Psoas muscle (tissue), 8 donors: ENCODE results near the gene AP4E1. TPM values are rescaled to one million over a fixed set of nuclear protein-coding genes. Genes with fewer than 3 reads are reported as not detected.
A peak's percentile ranks its signal among the peaks of the same experiment; 100 is the strongest.

Experiments
- ATAC-seq, 4 donors: fragments of 200-7000 bp; cut with Tn5 transposase; one replicate each; pipeline ENCODE4 v1.9.1; 2020; ENCODE audit warnings: moderate library complexity in 3 of 4, mild to moderate bottlenecking in 2 of 4
- DNase-seq, 2 donors: peaks; one replicate each; pipeline ENCODE4 v3.0.0-alpha.2; 2020
- H3K27ac ChIP-seq: fragments of 200-600 bp; one replicate; pipeline ENCODE4 v1.8.0; 2022
- H3K27me3 ChIP-seq, 3 donors: fragments of 200-600 bp in 1 of 3; one replicate each; pipeline versions ENCODE4 v1.6.1 to v1.8.0; 2013 to 2022; ENCODE audit warnings: low read length in 2 of 3, mild to moderate bottlenecking in 2 of 3, moderate library complexity in 1 of 3; ENCODE audit not compliant: insufficient read depth in 3 of 3
- H3K36me3 ChIP-seq, 2 donors: fragments of 200-600 bp in 1 of 2; one replicate each; pipeline versions ENCODE4 v1.6.1 to v1.8.0; 2013 to 2022; ENCODE audit warnings: low read depth in 1 of 2, mild to moderate bottlenecking in 1 of 2, moderate library complexity in 1 of 2; ENCODE audit not compliant: insufficient read depth in 1 of 2
- H3K4me1 ChIP-seq: fragments of 200-600 bp; one replicate; pipeline ENCODE4 v1.8.0; 2022
- H3K4me3 ChIP-seq: fragments of 200-600 bp; one replicate; pipeline ENCODE4 v1.8.0; 2022; ENCODE audit warnings: mild to moderate bottlenecking
- H3K9me3 ChIP-seq: fragments of 200-600 bp; one replicate; pipeline ENCODE4 v1.8.0; 2022
- WGBS, 3 donors: extraction: QIAGEN DNeasy Blood & Tissue Kit; methylation state at CpG; one replicate each; pipeline versions ENCODE4 v1.1.6 to v1.1.7; 2013; 5-methylcytosine and 5-hydroxymethylcytosine counted together
- intact Hi-C, 2 donors: fragments of 100-400 bp; cut with DNase I; formaldehyde crosslinking; loops; one replicate each; pipeline versions ENCODE4 v1.11.0 to v1.14.2; 2022
- polyA plus RNA-seq, 3 donors: library from polyadenylated mRNA; stranded (reverse); fragments of 200-250 nt; gene quantifications; one replicate each; pipeline ENCODE4 v1.2.3, GENCODE V29; 2013
- total RNA-seq, 4 donors: library from RNA; stranded (reverse); fragmentation: NEBNext Ultra II Directional in 2 of 4; extraction: Animal tissue kit (Norgen Biotek cat#: 25700) in 2 of 4; gene quantifications; one replicate each; pipeline versions ENCODE4 v1.2.1 to v1.2.4, GENCODE V29; 2021 to 2023
- TF ChIP-seq, protein P1 (sequence below): fragments of 200-600 bp; IDR thresholded peaks from one replicate; pipeline ENCODE4 v1.8.0; 2022; ENCODE audit warnings: antibody characterized with exemption
- donor health status: healthy with polysubstance abuse.
- donor health status: DM: no; HTN: no; CAD: no; lungs with moderate emphysema.
- donor health status: Bipolar disorder and iron deficiency.
- donor health status: healthy.
- donor health status: DM: yes; HTN: yes; CAD: no.
- donor health status: DM: no; HTN: no; CAD: no.
- donor health status: DM: no; HTN: no; CAD: no.
- donor health status: DM: yes; HTN: yes; CAD: no.

AP4E1 gene
- total and polyA plus RNA-seq, 7 donors, result 4.4 to 16.6 (median 11.9) TPM

- TF ChIP-seq, protein P1, sequence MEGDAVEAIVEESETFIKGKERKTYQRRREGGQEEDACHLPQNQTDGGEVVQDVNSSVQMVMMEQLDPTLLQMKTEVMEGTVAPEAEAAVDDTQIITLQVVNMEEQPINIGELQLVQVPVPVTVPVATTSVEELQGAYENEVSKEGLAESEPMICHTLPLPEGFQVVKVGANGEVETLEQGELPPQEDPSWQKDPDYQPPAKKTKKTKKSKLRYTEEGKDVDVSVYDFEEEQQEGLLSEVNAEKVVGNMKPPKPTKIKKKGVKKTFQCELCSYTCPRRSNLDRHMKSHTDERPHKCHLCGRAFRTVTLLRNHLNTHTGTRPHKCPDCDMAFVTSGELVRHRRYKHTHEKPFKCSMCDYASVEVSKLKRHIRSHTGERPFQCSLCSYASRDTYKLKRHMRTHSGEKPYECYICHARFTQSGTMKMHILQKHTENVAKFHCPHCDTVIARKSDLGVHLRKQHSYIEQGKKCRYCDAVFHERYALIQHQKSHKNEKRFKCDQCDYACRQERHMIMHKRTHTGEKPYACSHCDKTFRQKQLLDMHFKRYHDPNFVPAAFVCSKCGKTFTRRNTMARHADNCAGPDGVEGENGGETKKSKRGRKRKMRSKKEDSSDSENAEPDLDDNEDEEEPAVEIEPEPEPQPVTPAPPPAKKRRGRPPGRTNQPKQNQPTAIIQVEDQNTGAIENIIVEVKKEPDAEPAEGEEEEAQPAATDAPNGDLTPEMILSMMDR, result no peak
- H3K9me3 ChIP-seq, result no peaks in the 10 kb centered on the region
- DNase-seq (no peak), ATAC-seq (peak in 1 of 4 donors; percentile 41)
- 70 to 77% (median 70%) methylated on average over 19 of the region's 19 CpGs for WGBS, 3 donors
- peaks cover 11% of the 10 kb centered on the region for H3K4me1 ChIP-seq
- peak overlapping the region; percentile 58 for H3K27ac ChIP-seq
- H3K36me3 ChIP-seq, result no peaks in the 10 kb centered on the region
- intact Hi-C loops, result loop anchor here (2.0 to 5.0 kb wide), 4 partner anchors 112 to 204 kb away; partner anchors contain the start of genes SPPL2A (in 1 of the 2) and TRPM7 (in 1 of the 2)
- H3K27me3 ChIP-seq, result no peaks in the 10 kb centered on the region
- peak overlapping the region; percentile 58 for H3K4me3 ChIP-seq
Measured at GRCh38 chr15:50876260-50876988, 32.1 kb upstream of the AP4E1 start.

GRCh38 chr15:50876989-50877360 is 31.5 kb upstream of the AP4E1 start:
- Histone ChIP-seq H3K27me3 (no peaks in the 10 kb centered on the region), H3K27ac (peak overlapping the region; percentile 58), H3K9me3 (no peaks in the 10 kb centered on the region), H3K4me3 (peak overlapping the region; percentile 58), H3K4me1 (peaks cover 11% of the 10 kb centered on the region), H3K36me3 (no peaks in the 10 kb centered on the region)
- intact Hi-C loops, result loop anchor here (2.0 to 5.0 kb wide), 4 partner anchors 112 to 205 kb away; partner anchors contain the start of genes SPPL2A (in 1 of the 2) and TRPM7 (in 1 of the 2)
- ATAC-seq, result peak; percentile 75 to 90 (median 81)
- peak in 1 of 2 donors; percentile 29 for DNase-seq
- TF ChIP-seq, protein P1, result peak; percentile 97
- 0 to 1% (median 1%) methylated on average over 8 of the region's 8 CpGs for WGBS, 3 donors

- Histone ChIP-seq H3K9me3 (no peaks in the 10 kb centered on the region), H3K27me3 (no peaks in the 10 kb centered on the region), H3K36me3 (no peaks in the 10 kb centered on the region), H3K4me1 (peaks cover 5% of the 10 kb centered on the region), H3K4me3 (no peak overlapping the region), H3K27ac (no peak overlapping the region)
- TF ChIP-seq, protein P1, result no peak
- ATAC-seq, result no peak
- intact Hi-C loops, result loop anchor here (5.0 kb wide), 3 partner anchors 117 to 207 kb away; partner anchors contain the start of gene TRPM7 (in 1 of the 2)
- 60 to 70% (median 68%) methylated on average over 4 of the region's 4 CpGs for WGBS, 3 donors
- no peak for DNase-seq
Measured at GRCh38 chr15:50879016-50879617, 29.4 kb upstream of the AP4E1 start.

DNA sequence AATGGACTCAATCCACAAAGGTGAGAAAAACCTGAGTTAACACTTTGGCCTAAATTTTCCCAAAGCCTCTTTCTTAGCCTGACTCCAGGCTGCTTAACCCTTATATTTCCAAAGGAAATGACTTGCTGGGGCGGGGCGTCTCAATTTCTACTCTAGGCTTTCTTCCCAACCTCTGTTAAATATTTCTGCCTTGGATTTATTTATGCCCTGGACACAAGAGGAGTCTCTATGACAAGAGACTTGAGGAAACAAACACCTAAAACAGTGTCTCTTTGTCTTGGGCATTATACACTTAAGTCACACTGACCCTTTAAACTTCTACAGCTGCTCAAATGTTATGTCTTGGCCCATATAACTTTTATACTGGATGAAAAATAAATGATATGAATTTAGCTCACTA is 28.3 kb upstream of the AP4E1 start:
- peaks cover 5% of the 10 kb centered on the region for H3K4me1 ChIP-seq
- TF ChIP-seq, protein P1, result no peak
- ATAC-seq (no peak), DNase-seq (no peak)
- H3K27me3 ChIP-seq, result no peaks in the 10 kb centered on the region
- no peaks in the 10 kb centered on the region for H3K36me3 ChIP-seq
- intact Hi-C loops, result loop anchor here in 1 of 2 donors (5.0 kb wide), 1 partner anchor 198 kb away; no protein-coding TSS in a partner anchor
- H3K9me3 ChIP-seq, result no peaks in the 10 kb centered on the region
- H3K27ac ChIP-seq, result no peak overlapping the region
- WGBS, 3 donors, result 87 to 98% (median 89%) methylated on average over 2 of the region's 2 CpGs
- H3K4me3 ChIP-seq, result no peak overlapping the region
